BE2C (cell line): ENCODE results near the gene ARHGAP26.
"Not testable (repeated sequence)": the region's sequence is repeated elsewhere in the genome, so short reads cannot be mapped to it uniquely, and the experiment has no call there.

Source experiments
- DNase-seq: peaks from one replicate; pipeline ENCODE4 v3.0.0-alpha.2; 2020
- H3K27me3 ChIP-seq: fragments of 250-450 bp; sonication (Bioruptor Pico); 2 replicates; pipeline ENCODE4 v1.5.1; 2020; ENCODE audit warnings: mild to moderate bottlenecking
- H3K36me3 ChIP-seq: fragments of 250-450 bp; sonication (Bioruptor Pico); 2 replicates; pipeline ENCODE4 v1.5.1; 2020; ENCODE audit warnings: mild to moderate bottlenecking
- H3K4me1 ChIP-seq: fragments of 250-450 bp; sonication (Bioruptor Pico); 2 replicates; pipeline ENCODE4 v1.5.1; 2020
- H3K4me3 ChIP-seq: 2 replicates; pipeline ENCODE4 v1.5.1; 2011; ENCODE audit warnings: low read depth, low read length
- H3K9me3 ChIP-seq: fragments of 250-450 bp; sonication (Bioruptor Pico); 2 replicates; pipeline ENCODE4 v1.5.1; 2020
- TF ChIP-seq, protein P1 (sequence below): IDR thresholded peaks from 2 replicates; pipeline ENCODE4 v1.5.1; 2012; ENCODE audit warnings: mild to moderate bottlenecking, low read depth, low read length

ARHGAP26 gene

DNA sequence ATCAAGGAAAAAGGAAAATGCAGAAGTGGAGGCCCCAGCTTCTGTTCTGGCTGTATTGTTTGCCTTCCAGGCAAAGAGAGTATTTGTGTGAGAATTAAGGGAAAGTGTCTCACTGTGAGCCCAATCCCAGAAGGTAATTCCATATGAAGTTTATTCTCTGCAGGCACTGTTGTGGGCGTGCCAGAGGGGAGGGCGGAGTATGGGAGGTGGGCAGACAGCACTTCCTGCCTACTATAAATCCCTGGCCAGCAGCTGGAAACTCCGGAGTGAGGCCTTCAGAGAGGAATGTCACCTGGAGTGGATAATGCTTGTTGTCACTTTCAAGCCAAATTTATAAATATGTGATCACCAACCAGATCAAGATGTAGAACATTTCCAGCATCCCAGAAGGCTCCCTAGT is 209.5 kb downstream of the ARHGAP26 start:
- no peak for DNase-seq
- no peak overlapping the region for H3K4me3 ChIP-seq
- H3K27me3 ChIP-seq, result no peaks in the 10 kb centered on the region
- H3K9me3 ChIP-seq, result no peaks in the 10 kb centered on the region
- H3K4me1 ChIP-seq, result peaks cover 13% of the 10 kb centered on the region
- no peaks in the 10 kb centered on the region for H3K36me3 ChIP-seq
- TF ChIP-seq, protein P1, sequence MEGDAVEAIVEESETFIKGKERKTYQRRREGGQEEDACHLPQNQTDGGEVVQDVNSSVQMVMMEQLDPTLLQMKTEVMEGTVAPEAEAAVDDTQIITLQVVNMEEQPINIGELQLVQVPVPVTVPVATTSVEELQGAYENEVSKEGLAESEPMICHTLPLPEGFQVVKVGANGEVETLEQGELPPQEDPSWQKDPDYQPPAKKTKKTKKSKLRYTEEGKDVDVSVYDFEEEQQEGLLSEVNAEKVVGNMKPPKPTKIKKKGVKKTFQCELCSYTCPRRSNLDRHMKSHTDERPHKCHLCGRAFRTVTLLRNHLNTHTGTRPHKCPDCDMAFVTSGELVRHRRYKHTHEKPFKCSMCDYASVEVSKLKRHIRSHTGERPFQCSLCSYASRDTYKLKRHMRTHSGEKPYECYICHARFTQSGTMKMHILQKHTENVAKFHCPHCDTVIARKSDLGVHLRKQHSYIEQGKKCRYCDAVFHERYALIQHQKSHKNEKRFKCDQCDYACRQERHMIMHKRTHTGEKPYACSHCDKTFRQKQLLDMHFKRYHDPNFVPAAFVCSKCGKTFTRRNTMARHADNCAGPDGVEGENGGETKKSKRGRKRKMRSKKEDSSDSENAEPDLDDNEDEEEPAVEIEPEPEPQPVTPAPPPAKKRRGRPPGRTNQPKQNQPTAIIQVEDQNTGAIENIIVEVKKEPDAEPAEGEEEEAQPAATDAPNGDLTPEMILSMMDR, result no peak

- TF ChIP-seq, protein P1, result no peak
- H3K36me3 ChIP-seq, result no peaks in the 10 kb centered on the region
- DNase-seq, result no peak
These were observed 211.3 kb downstream of the ARHGAP26 start for GRCh38 chr5:142981475-142981874.

GRCh38 chr5:142981886-142982820 is 212.0 kb downstream of the ARHGAP26 start:
- peaks cover 13% of the 10 kb centered on the region for H3K4me1 ChIP-seq
- TF ChIP-seq, protein P1, result no peak

More at GRCh38 chr5:142981475-142981874, 211.3 kb downstream of the ARHGAP26 start:
- Histone ChIP-seq H3K27me3 (no peaks in the 10 kb centered on the region), H3K4me1 (peaks cover 13% of the 10 kb centered on the region), H3K4me3 (no peak overlapping the region), H3K9me3 (no peaks in the 10 kb centered on the region)

GRCh38 chr5:142982821-142983200 is 212.6 kb downstream of the ARHGAP26 start:
- TF ChIP-seq, protein P1, result no peak; the same call in 1 of the 2 replicates
- Histone ChIP-seq H3K4me3 (no peak overlapping the region), H3K4me1 (peaks cover 13% of the 10 kb centered on the region), H3K36me3 (no peaks in the 10 kb centered on the region), H3K27me3 (no peaks in the 10 kb centered on the region), H3K9me3 (no peaks in the 10 kb centered on the region)
- DNase-seq, result no peak

More at GRCh38 chr5:142981886-142982820, 212.0 kb downstream of the ARHGAP26 start:
- no peaks in the 10 kb centered on the region for H3K27me3 ChIP-seq
- peak; percentile 60 for DNase-seq
- H3K36me3 ChIP-seq, result no peaks in the 10 kb centered on the region
- H3K9me3 ChIP-seq, result no peaks in the 10 kb centered on the region
- no peak overlapping the region for H3K4me3 ChIP-seq

- no peak for DNase-seq
- H3K4me3 ChIP-seq, result no peak overlapping the region
- no peaks in the 10 kb centered on the region for H3K27me3 ChIP-seq
- TF ChIP-seq, protein P1, result no peak
- no peaks in the 10 kb centered on the region for H3K9me3 ChIP-seq
- peaks cover 13% of the 10 kb centered on the region for H3K4me1 ChIP-seq
- no peaks in the 10 kb centered on the region for H3K36me3 ChIP-seq
These were observed 213.8 kb downstream of the ARHGAP26 start for GRCh38 chr5:142984011-142984410.

DNA sequence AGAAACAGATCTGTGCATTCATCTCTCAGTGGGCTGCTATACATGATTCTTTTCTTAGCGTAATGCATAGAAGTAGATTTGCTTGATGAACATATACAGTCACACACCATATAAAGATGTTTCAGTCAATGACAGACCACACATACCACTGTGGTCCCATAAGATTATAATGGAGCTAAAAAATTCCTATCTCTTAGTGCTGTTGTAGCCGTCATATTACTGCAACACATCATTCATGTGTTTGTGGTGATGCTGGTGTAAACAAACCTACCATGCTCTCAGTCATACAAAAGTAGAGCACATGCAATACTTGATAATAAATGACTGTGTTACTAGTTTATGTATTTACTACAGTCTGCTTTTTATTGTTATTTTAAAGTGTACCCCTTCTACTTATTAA is 214.3 kb downstream of the ARHGAP26 start:
- no peaks in the 10 kb centered on the region for H3K36me3 ChIP-seq
- TF ChIP-seq, protein P1, result no peak
- no peaks in the 10 kb centered on the region for H3K27me3 ChIP-seq
- no peak overlapping the region for H3K4me3 ChIP-seq
- DNase-seq, result no peak
- no peaks in the 10 kb centered on the region for H3K9me3 ChIP-seq
- peaks cover 13% of the 10 kb centered on the region for H3K4me1 ChIP-seq

GRCh38 chr5:142989270-142989669 is 219.1 kb downstream of the ARHGAP26 start:
- H3K4me1 ChIP-seq, H3K9me3 ChIP-seq, H3K27me3 ChIP-seq, H3K36me3 ChIP-seq, DNase-seq, H3K4me3 ChIP-seq: not testable (repeated sequence)

GRCh38 chr5:142990073-142990472 is 219.9 kb downstream of the ARHGAP26 start:
- not testable (repeated sequence) for H3K9me3 ChIP-seq, H3K4me1 ChIP-seq, H3K4me3 ChIP-seq, DNase-seq, H3K27me3 ChIP-seq, H3K36me3 ChIP-seq
